ENCODE results near the gene CD300C.
"Not testable (repeated sequence)": the region's sequence is repeated elsewhere in the genome, so short reads cannot be mapped to it uniquely, and the experiment has no call there.

The CD300C gene

DNA sequence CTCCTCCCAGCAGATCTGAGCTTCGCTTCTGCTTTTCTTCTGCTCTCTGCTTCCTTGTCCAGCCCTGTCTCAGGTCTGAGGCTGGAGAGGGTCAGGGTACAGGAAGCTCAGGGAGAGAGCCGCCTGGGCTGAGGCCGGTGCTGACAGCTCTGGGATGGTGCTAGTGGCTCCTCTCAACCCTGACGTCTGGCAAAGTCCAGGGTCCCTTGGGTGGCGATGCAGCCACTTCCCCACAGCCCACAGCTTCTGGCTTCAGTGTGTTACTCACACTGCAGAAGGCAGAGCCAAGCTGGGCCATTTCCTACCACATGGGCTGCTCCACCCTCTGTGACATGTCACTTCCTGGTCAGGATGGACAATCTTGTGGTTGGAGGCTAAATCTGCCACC is at the start of gene CD300C:
CD300C (minus strand) TSS at position 273 of the 388 bp plus-strand sequence. CDS start 333 bp downstream, outside the sequence.
- no peak for DNase-seq (ENCODE audit: low spot score)

DNA sequence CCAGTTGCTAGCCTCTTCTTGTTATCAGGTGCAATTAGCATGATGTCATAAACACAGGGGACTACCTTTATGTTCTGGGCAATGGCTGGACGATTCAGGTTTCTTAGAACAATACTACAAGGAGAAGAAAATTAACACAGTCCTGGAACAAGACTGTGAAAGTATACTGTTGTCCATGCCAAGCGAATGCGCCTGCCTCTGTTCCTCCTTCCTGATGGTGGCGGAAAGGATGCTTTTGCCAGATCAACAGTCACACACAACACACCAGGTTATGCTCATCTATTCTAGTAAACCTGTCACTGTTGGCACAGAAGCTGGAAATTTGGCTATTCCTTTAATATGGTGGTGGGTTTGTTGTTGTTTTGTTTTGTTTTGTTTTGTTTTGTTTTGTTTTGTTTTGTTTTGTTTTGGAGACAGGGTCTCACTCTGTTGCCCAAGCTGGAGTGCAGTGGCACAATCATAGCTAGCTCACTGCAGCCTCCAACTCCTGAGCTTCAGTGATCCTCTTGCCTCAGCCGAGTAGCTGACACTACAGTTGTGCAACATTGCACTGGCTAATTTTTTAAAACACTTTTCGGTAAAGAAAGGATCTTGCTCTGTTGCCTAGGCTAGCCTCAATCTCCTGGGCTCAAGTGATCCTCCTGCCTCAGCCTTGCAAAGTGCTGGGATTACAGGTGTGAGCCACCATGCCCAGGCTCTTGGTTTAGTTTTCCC is 49.3 kb upstream of the CD300C start:
- no peak for DNase-seq (ENCODE audit: low spot score)

GRCh38 chr17:74592087-74592990 is 46.4 kb upstream of the CD300C start, which contains the start of gene CD300LD:
TSS of gene CD300LD (minus strand) at chr17:74592283. CDS start at chr17:74592202, 81 bp downstream.
- no peak for DNase-seq (ENCODE audit: low spot score)

GRCh38 chr17:74591503-74591902 is 45.6 kb upstream of the CD300C start:
- DNase-seq (ENCODE audit: low spot score) = no peak

- no peak for DNase-seq (ENCODE audit: low spot score)
These were observed 39.8 kb upstream of the CD300C start for GRCh38 chr17:74585711-74586110.

- DNase-seq (ENCODE audit: low spot score) = no peak
These were observed 38.6 kb upstream of the CD300C start for GRCh38 chr17:74584292-74585060.

DNA sequence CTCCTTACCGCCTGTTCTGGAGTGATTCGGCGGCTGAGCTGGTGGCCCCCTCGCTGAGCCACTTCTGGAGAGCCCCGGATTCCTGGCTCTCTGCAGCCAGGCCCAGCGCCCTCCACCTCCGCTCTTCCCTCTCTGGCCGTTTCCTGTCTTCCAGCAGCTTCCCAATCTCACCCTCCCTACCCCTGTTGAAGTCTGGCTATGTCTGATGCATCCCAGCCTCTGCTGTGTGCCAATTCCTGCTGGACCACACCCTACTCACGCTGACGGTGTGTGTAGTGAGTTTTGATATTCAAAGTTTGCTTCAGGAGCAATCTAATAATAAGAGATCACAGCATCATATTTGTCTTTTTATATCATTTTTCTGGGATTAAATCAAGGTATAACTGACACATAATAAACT is 36.7 kb upstream of the CD300C start:
- no peak for DNase-seq (ENCODE audit: low spot score)

DNA sequence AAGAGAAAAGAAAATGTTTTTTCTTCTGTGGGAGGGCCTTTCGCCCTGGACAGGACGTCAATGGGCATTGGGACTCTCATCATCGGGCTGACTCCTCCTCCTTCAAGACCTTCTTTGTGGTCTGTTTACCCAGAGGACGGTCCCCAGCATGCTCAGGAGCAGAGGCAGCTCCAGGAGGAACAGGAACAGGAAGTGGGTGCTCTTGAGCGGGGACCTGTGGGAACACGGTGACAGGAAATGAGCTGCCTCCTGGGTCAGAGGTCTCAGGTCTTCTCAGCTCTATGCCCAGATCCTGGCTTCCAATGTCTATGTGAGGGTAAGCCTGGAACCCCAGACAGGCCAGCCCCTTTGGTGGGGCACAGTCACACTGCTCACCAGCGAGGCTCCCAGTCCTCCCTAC is 34.0 kb upstream of the CD300C start:
- no peak for DNase-seq (ENCODE audit: low spot score)

GRCh38 chr17:74578979-74579378 is 33.1 kb upstream of the CD300C start:
- DNase-seq (ENCODE audit: low spot score) = no peak

DNA sequence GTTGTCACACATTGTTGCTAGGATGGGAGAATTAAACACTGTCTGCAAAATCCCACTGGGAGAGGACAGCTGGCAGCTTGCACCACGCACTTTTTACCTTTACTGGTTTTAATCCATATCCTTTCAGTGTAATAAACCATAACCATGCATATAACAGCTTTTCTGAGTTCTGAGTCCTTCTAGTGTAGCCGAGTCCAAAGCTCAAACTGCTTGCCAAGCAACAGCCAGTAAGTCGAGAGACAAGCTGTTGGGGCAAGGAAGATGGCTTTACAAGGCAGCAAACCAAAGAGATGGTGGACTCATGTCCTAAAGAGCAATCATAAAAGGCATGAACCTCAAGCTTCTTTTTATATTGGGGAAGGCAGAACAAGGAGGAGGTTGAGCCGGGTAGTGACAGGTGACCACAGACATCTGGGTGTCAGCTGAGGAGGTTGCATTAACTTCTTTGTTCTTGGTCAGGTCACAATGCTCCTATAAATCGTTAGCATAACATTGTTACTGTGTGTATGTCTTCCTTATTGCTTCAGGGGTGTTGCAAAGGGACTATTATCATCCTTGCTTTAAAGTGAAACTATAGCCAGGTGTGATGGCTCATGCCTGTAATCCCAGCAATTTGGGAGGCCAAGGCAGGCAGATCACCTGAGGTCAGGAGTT is 28.7 kb upstream of the CD300C start:
- no peak for DNase-seq (ENCODE audit: low spot score)

GRCh38 chr17:74573635-74574034 is 27.7 kb upstream of the CD300C start:
- DNase-seq (ENCODE audit: low spot score) = not testable (repeated sequence)

DNA sequence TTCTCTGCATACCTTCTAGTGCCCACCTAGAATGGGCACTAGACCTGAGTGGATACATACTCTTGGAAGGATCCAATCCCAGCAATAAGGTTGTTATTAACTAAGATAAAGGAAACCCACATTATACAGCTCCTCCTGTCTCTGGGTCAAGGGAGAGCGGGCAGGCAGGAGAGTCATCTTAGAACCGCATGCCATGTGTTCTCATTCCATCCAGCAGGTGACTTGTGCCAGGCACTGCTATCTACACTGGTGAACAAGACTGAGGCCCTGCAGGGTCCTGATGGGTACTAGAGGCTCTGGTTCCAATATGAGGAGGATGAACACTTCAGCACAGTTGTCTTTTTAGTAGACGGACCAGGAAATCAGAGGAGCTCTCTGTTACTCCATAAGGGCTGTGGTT is 27.3 kb upstream of the CD300C start:
- DNase-seq (ENCODE audit: low spot score) = no peak

DNA sequence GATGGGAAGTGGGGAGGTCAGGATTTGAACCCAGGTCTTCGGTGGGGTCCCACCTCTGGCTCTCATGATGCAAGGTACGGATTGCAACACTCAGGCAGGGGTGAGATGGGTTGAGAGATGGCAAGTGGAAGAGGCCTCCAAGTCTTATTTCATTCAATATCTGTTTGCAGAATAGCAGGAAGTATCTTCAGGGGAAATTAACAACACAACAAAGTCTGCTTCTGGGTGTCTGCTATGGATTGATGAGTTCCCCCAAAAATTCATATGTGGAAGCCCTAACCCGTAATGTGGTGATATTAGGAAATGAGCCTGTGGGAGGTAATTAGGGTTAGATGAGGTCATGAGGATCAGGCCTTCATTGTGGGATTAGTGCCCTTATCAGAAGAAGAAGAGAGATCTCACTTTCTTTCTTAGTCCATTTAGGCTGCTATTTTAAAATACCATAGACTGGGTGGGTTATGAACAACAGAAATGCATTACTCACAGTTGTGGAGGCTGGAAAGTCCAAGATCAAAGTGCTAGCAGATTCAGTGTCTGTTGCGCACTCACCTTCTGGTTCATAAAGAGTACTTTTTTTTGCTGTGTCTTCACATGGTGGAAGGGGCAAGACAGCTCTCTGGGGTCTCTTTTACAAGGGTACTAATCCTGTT is 25.8 kb upstream of the CD300C start:
- no peak for DNase-seq (ENCODE audit: low spot score)

DNA sequence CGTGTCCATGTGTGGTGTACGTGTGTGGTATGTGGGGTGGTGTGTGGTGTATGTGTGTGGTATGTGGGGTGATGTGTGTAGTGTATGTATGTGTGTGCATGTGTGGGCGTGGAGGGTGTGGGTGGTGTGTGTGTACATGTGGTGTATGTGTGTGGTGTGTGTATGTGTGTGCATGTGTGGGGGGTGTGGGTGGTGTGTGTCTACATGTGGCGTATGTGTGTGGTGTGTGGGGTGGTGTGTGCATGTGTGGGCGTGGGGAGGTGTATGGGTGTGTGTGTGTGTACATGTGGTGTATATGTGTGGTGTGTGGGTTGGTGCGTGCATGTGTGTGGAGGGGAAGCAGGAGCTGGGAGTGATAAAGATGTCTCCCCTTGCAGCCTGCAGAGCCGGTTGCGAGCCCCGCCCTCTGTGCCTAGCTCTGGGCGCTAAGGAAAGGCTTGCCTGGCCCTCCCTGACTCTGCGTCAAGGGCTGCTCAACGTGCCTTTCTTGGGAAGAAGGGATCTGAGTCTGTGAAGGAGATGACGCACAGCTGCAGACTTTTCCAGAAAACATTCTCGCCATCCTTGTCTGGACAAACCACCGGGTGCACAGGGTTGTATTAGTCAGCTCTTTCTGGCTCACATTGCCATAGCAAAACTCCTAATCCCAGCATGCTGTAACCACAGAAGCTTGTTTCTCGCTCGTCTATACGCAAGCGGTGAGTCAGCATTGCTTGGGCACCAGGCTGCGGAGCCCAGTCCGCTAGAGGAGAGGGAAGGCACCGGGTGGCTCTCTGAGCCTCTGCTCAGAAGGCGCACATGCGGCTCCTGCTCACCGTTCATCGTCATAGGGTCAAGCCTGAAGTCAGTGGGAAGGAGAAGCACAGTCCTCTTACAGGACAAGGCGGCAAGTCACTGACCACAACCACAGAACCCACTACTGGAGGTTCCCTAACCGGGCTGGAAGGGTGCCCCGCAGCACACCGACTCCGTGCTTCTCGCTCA is 23.4 kb upstream of the CD300C start:
- peak; percentile 5 for DNase-seq (ENCODE audit: low spot score)

GRCh38 chr17:74568106-74568873 is 22.4 kb upstream of the CD300C start:
- DNase-seq (ENCODE audit: low spot score) = no peak

- peak; percentile 41 for DNase-seq (ENCODE audit: low spot score)
These were observed 21.5 kb upstream of the CD300C start, which contains the start of gene CD300H for GRCh38 chr17:74567397-74567796. TSS of gene CD300H (minus strand) at chr17:74567509.

DNA sequence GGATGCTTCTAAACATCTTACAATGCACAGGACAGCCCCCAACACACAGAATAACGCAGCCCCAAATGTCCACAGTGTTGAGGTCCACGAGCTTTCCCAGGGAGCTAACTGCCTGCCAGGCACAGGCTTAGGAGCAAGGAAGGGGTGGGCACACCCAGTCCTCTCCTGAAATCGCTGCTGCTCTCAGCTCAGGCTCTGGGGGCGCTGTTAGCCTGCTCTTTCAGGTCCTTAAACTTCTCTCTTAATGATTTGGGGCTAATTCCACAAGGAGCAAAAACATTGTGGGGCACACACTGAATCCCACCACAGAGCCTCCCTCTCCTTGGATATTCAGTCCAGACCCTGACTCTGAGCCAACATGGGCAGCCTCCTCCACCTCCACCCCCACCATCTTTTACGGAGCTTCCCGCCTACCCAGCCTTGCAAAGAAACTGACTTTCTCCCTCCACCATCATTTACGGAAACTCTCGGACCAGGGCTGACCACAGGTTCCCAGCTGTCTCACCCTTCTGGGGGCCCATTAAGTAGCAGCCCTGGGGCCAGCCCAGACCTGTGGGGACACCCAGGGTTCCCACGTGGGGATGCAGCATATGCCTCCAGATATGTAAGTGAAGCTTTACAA is 20.3 kb upstream of the CD300C start:
- peak; percentile 6 for DNase-seq (ENCODE audit: low spot score)

- DNase-seq (ENCODE audit: low spot score) = no peak
These were observed 19.2 kb upstream of the CD300C start for GRCh38 chr17:74565126-74565525.

DNA sequence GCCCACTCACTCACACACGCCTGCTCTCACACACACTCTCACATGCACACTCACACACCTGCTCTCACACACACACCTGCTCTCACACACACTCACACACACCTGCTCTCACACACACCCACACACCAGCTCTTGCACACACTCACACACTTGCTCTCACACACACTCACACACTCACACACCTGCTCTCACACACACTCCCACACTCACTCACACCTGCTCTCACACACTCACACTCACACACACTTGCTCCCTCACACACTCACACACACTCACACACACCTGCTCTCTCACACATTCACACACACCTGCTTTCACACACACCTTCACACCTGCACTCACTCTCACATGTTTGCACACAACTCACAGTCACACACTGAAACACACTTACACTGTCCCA is 17.4 kb upstream of the CD300C start:
- no peak for DNase-seq (ENCODE audit: low spot score)

All from globus pallidus (tissue), 1 donor.